Sigmoid colon (tissue), 4 donors: Measurements from ENCODE around the gene CAMK1D.

Source experiments
- CTCF ChIP-seq, 4 experiments: fragments of 450-650 bp in 3 of 4; fragments of 200-600 bp in 1 of 4; IDR thresholded peaks; one replicate each; pipeline ENCODE4 v1.5.1; 2016 to 2019; ENCODE audit warnings: antibody characterized with exemption in 4 of 4, mild to moderate bottlenecking in 3 of 4, moderate library complexity in 2 of 4
- EP300 ChIP-seq, 4 donors: sonication (generic); formaldehyde crosslinking; IDR thresholded peaks; one replicate each; pipeline ENCODE4 v1.6.1; 2017; ENCODE audit warnings: antibody characterized with exemption in 4 of 4
- POLR2A ChIP-seq, 2 donors: fragments of 450-650 bp; IDR thresholded peaks; one replicate each; pipeline ENCODE4 v1.6.1; 2016; ENCODE audit warnings: antibody characterized with exemption in 2 of 2, mild to moderate bottlenecking in 2 of 2, moderate library complexity in 2 of 2
- POLR2AphosphoS5 ChIP-seq, 4 donors: sonication (generic); formaldehyde crosslinking; IDR thresholded peaks; one replicate each; pipeline ENCODE4 v1.6.1; 2017; ENCODE audit warnings: antibody characterized with exemption in 4 of 4

GRCh38 chr10:12704488-12704887 lies 355.1 kb downstream of the CAMK1D start:
- no peak for TF ChIP-seq CTCF (IDR thresholded peaks at IDR 0.05)
- no peak for TF ChIP-seq POLR2A (IDR thresholded peaks at IDR 0.05)
- TF ChIP-seq EP300 (IDR thresholded peaks at IDR 0.05): no peak
- TF ChIP-seq POLR2AphosphoS5 (IDR thresholded peaks at IDR 0.05): no peak
